Measurements from ENCODE around the gene MTA1.

MTA1 gene

GRCh38 chr14:105426416-105427130 lies 6.9 kb downstream of the MTA1 start:
- no peak for DNase-seq

DNA sequence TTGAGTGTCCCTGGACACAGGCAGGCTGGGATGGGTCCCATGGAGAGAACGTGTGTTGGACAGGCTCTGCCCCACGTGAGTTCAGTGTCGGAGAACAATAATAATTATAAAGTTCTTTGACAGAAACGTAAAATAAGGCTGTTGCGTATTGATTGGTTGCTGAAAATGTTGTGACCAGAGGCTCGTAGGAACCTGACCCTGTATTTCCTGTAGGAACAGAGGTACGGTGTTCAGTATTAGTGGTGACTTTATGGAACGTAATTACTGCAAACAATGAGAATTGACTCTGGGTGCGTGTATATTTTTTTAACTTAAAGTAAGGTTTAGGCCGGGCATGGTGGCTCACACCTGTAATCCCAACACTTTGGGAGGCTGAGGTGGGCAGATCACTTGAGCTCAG lies 7.8 kb downstream of the MTA1 start:
- no peak for DNase-seq

- no peak for DNase-seq
Measured at GRCh38 chr14:105427936-105428485, 8.4 kb downstream of the MTA1 start.

DNA sequence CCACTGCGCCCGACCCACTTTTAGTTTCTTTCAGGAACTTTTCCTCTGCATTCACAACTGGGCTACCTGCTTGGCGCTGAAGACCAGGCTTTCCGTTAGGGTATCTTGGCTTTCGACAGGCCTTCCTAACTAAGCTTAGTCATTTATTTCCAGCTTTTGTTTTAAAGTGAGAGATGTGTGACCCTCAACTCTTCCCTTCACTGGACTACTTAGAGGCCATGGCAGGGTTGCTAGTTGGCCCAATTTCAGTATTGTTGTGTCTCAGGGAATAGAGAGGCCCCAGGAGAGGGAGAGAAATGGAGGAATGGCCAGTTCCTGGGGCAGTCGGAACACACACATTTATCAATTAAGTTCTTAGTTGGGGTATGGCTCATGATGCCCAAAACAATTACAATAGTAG lies 10.4 kb downstream of the MTA1 start:
- no peak for DNase-seq

GRCh38 chr14:105430565-105430964 lies 10.9 kb downstream of the MTA1 start:
- no peak for DNase-seq

DNA sequence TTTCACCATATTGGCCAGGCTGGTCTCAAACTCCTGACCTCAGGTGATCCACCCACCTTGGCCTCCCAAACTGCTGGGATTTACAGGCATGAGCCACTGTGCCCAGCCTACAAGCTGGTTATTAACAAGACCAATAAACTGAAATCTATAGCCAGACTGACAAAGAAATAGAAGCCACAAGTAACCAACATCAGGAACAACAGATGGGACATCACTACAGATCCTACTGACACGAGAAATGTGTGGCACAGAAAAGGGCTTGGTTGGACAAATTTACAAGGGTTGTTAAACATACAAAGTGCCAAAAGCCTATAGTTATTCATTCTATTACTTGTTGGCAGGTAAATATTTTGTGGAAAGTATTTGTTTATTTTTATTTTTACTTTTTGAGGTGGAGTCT lies 11.6 kb downstream of the MTA1 start:
- no peak for DNase-seq

- no peak for DNase-seq
Measured at GRCh38 chr14:105432657-105433056, 13.0 kb downstream of the MTA1 start.

DNA sequence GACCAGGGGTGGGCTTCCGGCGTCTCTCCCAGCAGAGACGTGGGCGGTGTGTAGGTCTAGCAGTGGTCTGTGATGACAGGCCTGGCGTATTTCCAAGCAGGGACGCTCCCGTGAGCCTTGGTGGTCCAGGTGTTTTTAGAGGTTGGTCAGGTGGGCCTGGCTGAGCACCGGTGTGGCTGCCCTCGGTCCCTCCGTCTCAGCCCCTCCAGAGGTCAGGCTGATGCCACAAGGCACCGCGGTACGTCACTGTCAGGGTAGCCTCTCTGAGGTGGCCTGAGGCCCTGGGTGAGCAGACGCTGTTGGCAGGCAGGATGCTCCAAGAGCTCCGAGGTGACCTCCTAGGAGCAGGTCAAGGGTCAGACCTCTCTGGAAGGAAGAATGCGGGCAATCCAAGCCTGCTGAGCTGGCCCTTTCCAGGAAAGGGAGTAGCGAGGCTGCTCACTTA lies 13.6 kb downstream of the MTA1 start:
- no peak for DNase-seq

GRCh38 chr14:105436402-105436801 lies 16.8 kb downstream of the MTA1 start:
- no peak for DNase-seq

DNA sequence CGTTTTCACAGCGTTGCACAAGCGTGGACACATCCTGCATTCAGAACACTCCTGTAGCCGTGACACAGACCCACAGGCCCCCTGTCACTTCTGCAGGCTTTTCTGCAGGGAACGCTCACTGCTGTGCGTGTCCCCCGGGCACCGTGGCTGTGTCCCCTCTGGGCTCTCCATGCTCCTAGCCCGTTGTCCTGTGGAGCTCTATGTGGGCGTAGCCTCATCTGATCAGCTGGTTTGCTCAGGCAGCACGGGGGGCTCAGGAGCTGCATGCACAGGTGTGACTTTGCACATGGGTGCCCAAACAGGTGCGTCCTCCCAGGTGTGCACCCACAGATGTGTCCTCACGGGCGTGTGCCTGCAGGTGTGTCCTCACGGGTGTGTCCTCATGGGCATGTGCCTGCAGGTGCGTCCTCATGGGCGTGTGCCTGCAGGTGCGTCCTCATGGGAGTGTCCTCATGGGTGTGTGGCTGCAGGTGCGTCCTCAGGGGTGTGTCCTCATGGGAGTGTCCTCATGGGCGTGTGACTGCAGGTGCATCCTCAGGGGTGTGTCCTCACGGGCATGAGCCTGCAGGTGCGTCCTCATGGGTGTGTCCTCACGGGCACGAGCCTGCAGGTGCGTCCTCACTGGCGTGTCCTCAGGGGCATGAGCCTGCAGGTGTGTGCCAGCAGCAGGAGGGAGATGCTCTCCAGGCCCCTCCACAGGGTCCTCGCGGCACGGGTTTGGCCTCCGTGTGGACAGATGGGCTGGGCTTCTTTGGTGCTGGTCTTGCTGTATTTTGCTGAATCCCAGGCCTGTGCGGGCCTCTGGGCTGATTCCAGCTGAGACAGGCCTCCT lies 17.5 kb downstream of the MTA1 start:
- DNase-seq: peak; percentile 96

DNA sequence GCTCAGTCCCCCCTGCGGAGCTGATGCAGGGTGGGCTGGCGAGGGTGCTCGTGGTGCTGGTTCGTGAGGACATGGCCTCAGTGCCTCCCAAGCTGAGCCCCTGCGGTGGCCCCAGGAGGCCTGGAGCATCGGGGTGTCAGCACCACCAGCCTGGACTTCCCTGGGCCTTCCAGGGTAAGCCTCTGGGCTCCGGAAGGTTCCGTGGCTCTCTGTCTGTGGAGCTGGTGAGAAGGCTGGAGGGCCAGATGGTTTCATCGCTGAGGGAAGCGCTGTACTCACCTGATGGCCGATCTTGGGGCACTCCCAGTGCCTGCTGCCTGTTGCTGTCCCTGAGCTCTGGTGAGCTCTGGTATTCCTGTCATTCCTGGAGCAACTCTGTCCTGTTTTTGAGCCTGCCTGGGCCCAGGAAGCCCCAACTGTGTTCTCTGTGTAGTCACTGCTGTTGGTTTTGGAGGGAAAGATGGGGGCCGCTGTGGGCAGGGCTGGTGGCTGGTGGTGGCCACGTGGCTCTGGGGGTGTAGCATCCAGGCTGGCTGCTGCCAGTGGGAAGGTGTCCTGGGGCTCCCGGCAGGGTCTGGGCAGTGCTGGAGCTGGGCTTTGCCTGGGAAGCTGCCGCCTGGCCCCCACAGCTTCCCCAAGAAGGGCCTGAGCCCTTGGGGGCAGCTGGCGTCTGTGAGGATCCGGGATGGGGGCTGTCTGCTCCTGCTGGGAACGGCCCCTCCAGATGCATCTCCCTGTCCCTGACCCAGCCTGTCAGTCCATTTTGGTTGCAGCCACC lies 18.3 kb downstream of the MTA1 start:
- no peak for DNase-seq

DNA sequence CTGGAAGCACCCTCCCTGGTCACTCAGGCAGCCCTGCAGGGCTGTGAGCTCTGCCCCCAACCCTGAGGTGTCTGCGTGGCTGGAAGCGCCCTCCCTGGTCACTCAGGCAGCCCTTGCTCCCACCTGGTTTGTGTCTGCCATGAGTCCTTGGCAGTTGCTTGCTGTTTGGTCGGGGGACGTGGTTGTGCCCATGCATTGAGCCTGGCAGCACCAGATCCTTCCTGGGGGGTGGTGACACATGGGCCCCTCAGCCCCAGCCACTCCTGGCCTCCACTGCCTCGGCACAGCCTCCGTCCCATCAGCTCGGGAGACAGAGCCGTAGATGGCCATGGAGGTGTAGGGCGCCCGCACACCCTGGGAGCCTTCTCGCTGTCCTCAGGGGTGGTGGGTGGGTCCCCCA lies 19.6 kb downstream of the MTA1 start:
- DNase-seq: no peak

- DNase-seq: no peak
Measured at GRCh38 chr14:105439710-105440553, 20.3 kb downstream of the MTA1 start.

DNA sequence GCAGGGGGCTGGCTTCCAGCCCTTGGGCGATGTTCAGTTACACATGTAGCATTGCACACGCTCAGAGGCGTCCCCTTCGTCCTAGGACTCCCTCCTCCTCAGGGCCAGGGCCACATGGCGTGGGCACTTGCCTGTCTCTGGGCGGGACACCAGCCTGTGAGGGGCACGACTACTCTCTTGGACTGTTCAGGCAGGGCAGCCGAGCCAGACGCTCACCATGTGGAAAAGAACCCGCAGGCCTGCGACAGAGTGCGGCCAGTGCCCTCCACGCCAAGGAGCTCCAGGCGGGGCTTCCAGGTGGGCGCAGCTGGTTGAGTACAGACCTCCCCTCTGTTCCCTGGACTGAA lies 20.9 kb downstream of the MTA1 start:
- no peak for DNase-seq

DNA sequence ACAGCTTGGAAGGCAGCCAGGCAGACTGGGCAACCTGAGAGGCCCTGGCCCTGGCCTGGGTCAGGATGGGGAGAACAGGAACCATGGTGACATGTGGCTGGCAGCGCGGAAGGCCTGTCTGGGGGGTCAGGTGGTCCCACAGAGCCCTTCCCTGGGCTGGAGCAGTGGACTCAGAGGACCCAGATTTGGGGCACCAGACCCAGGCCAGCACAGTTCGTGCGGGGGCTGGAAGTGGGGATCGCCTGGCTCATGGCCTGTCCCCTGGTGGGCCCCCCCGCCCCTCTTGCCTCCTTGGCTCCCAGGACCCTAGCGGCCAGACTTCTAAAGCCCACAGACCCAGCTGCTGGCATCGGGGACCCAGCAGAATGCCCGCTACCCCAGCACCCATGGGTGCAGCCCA lies 21.4 kb downstream of the MTA1 start:
- DNase-seq: no peak

GRCh38 chr14:105442125-105442524 lies 22.5 kb downstream of the MTA1 start:
- DNase-seq: no peak

DNA sequence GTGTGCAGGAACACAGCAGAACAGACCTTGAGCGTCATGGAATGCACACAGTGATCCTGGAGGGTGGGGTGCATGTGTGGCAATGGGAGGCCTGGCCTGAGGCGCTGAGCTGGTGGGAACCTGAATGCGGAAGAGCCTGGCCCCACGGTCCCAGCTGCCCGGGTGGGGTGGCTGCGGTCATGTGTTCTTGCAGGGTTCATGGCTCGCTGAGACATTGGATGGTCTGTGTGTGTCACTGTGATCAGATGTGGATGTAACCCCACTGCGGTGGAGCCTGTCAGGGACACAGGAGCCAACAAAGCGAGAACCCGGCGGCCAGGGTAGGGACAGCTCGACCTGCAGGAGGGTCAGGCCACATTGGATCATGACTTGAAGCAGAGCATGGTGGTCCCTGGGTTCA lies 23.2 kb downstream of the MTA1 start:
- no peak for DNase-seq

DNA sequence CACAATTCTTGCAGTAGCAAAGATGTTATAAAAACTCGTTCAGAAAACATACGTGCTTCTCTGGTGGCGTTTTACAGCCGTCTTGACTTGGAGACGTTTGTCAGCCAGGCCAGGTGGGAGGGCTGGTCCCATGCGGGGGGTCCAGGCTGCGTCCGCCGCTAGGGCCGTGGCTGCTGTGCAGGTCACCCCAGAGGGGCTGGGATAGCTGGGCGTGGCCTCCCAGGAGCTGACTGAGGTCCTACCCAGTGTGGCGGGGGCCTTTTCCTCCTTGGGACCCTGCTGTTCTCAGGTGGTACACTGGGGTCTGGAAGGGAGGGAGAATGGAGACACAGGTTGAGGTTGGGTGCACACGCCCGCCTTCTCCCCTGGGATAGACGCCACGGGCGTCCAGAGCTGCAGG lies 25.2 kb downstream of the MTA1 start:
- no peak for DNase-seq

- no peak for DNase-seq
Measured at GRCh38 chr14:105445290-105445689, 25.7 kb downstream of the MTA1 start.

- DNase-seq: no peak
Measured at GRCh38 chr14:105445901-105446845, 26.5 kb downstream of the MTA1 start.

DNA sequence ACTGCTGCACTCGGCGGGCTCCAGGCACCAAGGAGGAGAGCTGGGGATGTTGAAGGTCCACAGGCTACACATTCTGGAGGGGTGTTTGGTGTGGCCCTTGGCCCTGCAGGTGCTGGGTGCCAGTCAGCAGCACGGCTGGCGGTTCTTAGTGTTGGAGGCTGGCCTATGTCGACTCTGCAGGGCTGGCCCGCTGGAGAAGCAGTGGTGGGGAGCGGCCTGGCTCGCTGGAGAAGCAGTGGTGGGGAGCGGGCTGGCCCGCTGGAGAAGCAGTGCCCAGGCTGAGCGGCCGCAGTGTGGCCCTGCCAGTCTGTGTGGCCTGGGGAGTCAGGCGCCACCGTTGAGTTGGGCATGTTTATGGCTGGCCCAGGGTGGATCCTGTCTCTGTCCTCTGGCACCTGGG lies 27.3 kb downstream of the MTA1 start:
- no peak for DNase-seq
